HFFc6 (cell line): ENCODE data around the gene AP1M2. TPM values are rescaled to one million over a fixed set of nuclear protein-coding genes. Genes with fewer than 3 reads are reported as not detected.

ENCODE experiments used
- DNase-seq: peaks from one replicate; pipeline ENCODE4 v3.0.0-alpha.2; 2018
- H3K27ac Mint-ChIP-seq: 2 replicates; pipeline ENCODE4 v1.8.0; 2020; ENCODE audit warnings: mild to moderate bottlenecking, mixed read lengths
- H3K27me3 Mint-ChIP-seq: 2 replicates; pipeline ENCODE4 v1.8.0; 2021; ENCODE audit warnings: mild to moderate bottlenecking, moderate library complexity, mixed read lengths; ENCODE audit not compliant: insufficient read depth
- H3K36me3 Mint-ChIP-seq: 2 replicates; pipeline ENCODE4 v1.8.0; 2021; ENCODE audit warnings: low read depth, mixed read lengths
- H3K4me1 Mint-ChIP-seq: 2 replicates; pipeline ENCODE4 v1.8.0; 2020; ENCODE audit warnings: low read depth, mixed read lengths
- H3K4me3 Mint-ChIP-seq: 2 replicates; pipeline ENCODE4 v1.8.0; 2020; ENCODE audit warnings: mild to moderate bottlenecking, moderate library complexity, mixed read lengths
- H3K9me3 Mint-ChIP-seq: 2 replicates; pipeline ENCODE4 v1.8.0; 2020; ENCODE audit warnings: mild to moderate bottlenecking, mixed read lengths
- CTCF ChIP-seq: fragments of 200-600 bp; sonication (generic); IDR thresholded peaks from 2 replicates; pipeline ENCODE4 v1.5.0; 2021; ENCODE audit warnings: antibody characterized with exemption, mild to moderate bottlenecking
- total RNA-seq, 6 experiments: library from RNA; stranded (reverse); fragmentation: NEBNext Ultra II Directional; extraction: Animal tissue kit (Norgen Biotek cat#: 25700); gene quantifications; 2 replicates in 1 of 6; 3 replicates in 5 of 6; pipeline ENCODE4 v1.2.3, GENCODE V29; 2021

AP1M2 gene
- total RNA-seq, 6 experiments from 2014 or later: 0.12 to 1.3 (median 0.59) TPM; not detected in 3

- Mint-ChIP-seq H3K36me3 (0 out of 2 replicates have a peak, but pooled peaks cover 4% of the 10 kb centered on the region), H3K4me3 (peak overlapping the region; percentile 86; the same call in 1 of the 2 replicates), H3K27me3 (peaks cover 3% of the 10 kb centered on the region; the same call in 1 of the 2 replicates), H3K4me1 (peaks cover 19% of the 10 kb centered on the region), H3K27ac (peak overlapping the region; percentile 66), H3K9me3 (no peaks in the 10 kb centered on the region)
- no peak for TF ChIP-seq CTCF
- peak; percentile 10 for DNase-seq
These were observed 17.4 kb upstream of the AP1M2 start for GRCh38 chr19:10604460-10604980.

- H3K4me3 Mint-ChIP-seq: peak overlapping the region; percentile 86
- H3K27ac Mint-ChIP-seq: peak overlapping the region; percentile 66
- H3K36me3 Mint-ChIP-seq: 0 out of 2 replicates have a peak, but pooled peaks cover 4% of the 10 kb centered on the region
- H3K9me3 Mint-ChIP-seq: no peaks in the 10 kb centered on the region
- peaks cover 19% of the 10 kb centered on the region for H3K4me1 Mint-ChIP-seq
- no peak for DNase-seq
- peaks cover 3% of the 10 kb centered on the region; the same call in 1 of the 2 replicates for H3K27me3 Mint-ChIP-seq
- TF ChIP-seq CTCF: no peak
These were observed 16.9 kb upstream of the AP1M2 start for GRCh38 chr19:10603873-10604459.

DNA sequence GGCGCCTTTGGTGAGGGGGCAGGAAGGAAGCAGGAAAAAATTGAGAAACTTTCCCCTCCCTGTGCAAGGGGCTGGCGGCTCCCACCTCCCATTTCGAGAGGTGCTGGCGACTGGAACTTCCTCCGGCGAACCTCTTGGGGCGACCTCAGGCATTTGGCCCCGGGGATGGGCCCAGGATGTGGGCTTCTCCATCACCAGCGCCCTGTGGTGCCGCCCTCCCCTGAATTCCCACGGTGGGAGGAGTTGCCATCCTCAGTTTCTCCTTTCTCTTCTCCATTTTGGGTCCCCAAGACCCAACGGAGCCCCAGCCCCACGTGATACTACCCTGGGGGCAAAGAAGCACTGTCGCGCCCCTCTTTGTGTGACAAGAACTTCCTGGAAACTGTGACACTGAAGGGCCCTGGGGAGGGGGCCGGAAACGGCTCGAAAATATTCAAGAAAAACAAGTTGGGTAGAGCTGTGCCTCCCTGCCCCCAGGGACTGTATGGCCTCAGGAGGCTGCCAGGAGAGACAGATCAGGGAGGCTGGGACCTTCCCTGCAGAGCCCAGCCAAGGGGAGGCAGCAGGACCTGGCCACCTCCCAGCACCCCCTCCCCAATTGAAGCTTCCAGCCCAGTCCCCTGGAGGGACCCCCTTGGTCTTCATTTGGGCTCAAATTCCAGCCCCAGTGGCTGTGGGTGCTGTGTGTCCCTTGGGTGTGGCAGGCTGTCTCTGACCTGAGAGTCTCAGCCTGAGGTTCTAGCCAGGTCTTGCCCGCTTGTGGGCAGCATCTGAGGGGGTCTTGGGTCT lies 16.2 kb upstream of the AP1M2 start:
- peak overlapping the region; percentile 66 for H3K27ac Mint-ChIP-seq
- no peak; the same call in 1 of the 2 replicates for TF ChIP-seq CTCF
- 0 out of 2 replicates have a peak, but pooled peaks cover 4% of the 10 kb centered on the region for H3K36me3 Mint-ChIP-seq
- H3K27me3 Mint-ChIP-seq: peaks cover 7% of the 10 kb centered on the region
- no peak for DNase-seq
- H3K4me3 Mint-ChIP-seq: peak overlapping the region; percentile 86
- peaks cover 19% of the 10 kb centered on the region for H3K4me1 Mint-ChIP-seq
- H3K9me3 Mint-ChIP-seq: no peaks in the 10 kb centered on the region

DNA sequence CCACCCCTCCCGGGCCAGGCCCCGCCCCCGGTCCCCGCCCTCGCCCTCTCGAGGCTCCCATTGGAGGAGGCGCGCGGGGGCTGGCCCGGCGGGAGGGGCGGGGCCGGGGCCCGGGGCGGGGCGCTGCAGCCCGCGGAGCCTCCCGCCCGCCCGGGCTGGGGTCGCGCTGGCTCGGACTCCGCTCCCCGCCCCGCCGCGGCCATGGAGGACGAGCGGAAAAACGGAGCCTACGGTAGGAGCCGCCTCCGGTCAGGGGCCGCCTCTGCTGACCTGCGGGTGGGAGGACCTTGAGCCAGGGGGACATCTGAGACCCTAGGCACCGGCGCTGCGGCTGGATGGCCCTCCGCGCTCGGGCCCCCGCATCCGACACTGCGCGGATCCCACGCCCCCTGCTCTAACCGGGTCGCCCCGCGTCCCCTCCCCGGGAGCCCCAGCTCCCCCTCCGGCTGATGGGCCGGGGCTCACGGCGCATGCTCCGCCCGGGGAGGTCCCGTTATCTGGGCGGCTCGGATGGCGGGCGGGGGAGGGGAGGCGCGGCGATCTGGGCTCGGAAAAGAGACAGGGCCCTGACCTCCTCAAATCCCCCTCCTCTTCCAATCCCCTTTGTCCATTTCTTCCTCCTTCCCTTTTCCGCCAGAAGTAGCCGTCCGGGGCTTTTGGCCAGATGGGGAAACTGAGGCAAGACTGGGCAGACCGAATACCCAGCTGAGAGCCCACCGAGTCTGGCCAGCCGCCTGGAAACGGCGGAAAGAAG lies 15.4 kb upstream of the AP1M2 start:
- Mint-ChIP-seq H3K4me1 (peaks cover 19% of the 10 kb centered on the region), H3K36me3 (0 out of 2 replicates have a peak, but pooled peaks cover 4% of the 10 kb centered on the region), H3K9me3 (no peaks in the 10 kb centered on the region), H3K27ac (peak overlapping the region; percentile 66), H3K27me3 (peaks cover 8% of the 10 kb centered on the region), H3K4me3 (peak overlapping the region; percentile 86)
- peak; percentile 24 for DNase-seq
- no peak for TF ChIP-seq CTCF

DNA sequence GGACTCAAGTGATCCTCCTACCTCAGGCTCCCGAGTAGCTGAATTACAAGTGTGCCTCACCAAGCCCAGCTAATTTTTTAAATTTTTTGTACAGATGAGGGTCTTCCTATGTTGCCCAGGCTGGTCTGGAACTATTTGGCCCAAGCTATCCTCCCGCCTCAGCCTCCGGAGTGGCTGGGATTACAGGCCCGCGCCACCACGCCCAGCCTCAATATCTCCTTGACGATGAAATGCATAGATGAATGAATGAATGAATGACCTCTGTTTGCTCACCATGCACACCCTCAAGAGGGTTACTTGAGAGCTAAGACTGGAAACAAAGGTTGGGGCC lies 14.9 kb upstream of the AP1M2 start:
- TF ChIP-seq CTCF: no peak
- H3K9me3 Mint-ChIP-seq: no peaks in the 10 kb centered on the region
- peaks cover 8% of the 10 kb centered on the region for H3K27me3 Mint-ChIP-seq
- no peak overlapping the region for H3K27ac Mint-ChIP-seq
- DNase-seq: no peak
- H3K4me3 Mint-ChIP-seq: peak overlapping the region; percentile 62
- 0 out of 2 replicates have a peak, but pooled peaks cover 4% of the 10 kb centered on the region for H3K36me3 Mint-ChIP-seq
- peaks cover 19% of the 10 kb centered on the region for H3K4me1 Mint-ChIP-seq
